MM.1S (cell line): Measurements from ENCODE around the gene PYM1.

Experiments used
- EZH2 ChIP-seq: fragments of 300-600 bp; sonication (generic); optimal IDR thresholded peaks from 2 replicates; pipeline ENCODE3; 2017; ENCODE audit warnings: low read depth, mild to moderate bottlenecking, antibody characterized with exemption, low read length, mixed read lengths
- EZH2phosphoT487 ChIP-seq: fragments of 300-600 bp; sonication (generic); IDR thresholded peaks from 2 replicates; pipeline ENCODE4 v1.6.1; 2018; ENCODE audit warnings: antibody characterized with exemption, low read length
- TF ChIP-seq, protein P1 (sequence below): fragments of 300-600 bp; sonication (generic); IDR thresholded peaks from 2 replicates; pipeline ENCODE4 v1.5.1; 2016; ENCODE audit warnings: antibody characterized with exemption, low read length, mixed read lengths

DNA sequence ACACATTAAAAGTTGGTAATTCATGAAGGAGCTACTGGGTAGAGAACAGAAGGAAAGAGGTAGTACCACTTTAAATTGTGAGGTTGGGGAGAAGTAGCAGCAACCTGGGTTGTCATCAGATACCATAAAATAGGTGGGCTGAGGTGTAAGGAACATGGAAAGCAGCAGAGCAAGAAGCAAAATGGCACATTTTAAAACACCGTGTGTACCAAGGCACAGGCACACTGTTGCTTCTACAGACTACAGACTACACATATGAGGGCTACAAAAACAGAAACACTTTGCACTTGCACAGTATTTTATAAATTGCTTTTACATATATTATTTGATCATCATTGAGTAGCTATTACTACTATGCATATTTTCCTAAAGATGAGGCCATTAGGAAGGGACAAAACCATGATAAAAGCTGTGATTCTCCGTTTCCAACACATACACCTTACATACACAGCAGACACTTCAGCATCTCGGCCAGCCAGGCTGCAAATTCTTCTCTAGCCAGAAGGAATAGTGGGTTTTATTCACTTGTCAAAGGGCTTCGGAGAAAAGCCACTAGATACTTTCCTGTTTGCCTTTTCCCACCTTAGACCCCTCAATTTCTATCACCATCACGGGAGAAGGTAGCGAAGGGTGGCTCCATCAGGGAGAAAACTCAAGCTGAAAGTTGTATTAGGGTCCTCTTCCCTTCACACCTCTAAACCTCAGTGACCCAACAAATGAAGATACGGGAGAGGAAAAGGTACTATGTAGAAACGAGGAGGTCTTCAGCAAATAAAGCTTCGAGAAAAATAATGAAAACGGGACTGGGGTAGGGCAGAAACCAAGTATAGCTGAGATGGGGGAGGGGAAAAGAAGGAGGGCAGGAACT lies 1.6 kb downstream of the PYM1 start:
- TF ChIP-seq, protein P1, sequence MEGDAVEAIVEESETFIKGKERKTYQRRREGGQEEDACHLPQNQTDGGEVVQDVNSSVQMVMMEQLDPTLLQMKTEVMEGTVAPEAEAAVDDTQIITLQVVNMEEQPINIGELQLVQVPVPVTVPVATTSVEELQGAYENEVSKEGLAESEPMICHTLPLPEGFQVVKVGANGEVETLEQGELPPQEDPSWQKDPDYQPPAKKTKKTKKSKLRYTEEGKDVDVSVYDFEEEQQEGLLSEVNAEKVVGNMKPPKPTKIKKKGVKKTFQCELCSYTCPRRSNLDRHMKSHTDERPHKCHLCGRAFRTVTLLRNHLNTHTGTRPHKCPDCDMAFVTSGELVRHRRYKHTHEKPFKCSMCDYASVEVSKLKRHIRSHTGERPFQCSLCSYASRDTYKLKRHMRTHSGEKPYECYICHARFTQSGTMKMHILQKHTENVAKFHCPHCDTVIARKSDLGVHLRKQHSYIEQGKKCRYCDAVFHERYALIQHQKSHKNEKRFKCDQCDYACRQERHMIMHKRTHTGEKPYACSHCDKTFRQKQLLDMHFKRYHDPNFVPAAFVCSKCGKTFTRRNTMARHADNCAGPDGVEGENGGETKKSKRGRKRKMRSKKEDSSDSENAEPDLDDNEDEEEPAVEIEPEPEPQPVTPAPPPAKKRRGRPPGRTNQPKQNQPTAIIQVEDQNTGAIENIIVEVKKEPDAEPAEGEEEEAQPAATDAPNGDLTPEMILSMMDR: no peak
- no peak for TF ChIP-seq EZH2
- no peak for TF ChIP-seq EZH2phosphoT487
